T follicular helper cell (primary cell): ENCODE results near the gene BAHCC1.
"Not testable (repeated sequence)": the region's sequence is repeated elsewhere in the genome, so short reads cannot be mapped to it uniquely, and the experiment has no call there.

Experiments used
- DNase-seq: peaks from one replicate; pipeline ENCODE4 v3.0.0-alpha.2; 2020; ENCODE audit warnings: low read depth

BAHCC1 gene

DNA sequence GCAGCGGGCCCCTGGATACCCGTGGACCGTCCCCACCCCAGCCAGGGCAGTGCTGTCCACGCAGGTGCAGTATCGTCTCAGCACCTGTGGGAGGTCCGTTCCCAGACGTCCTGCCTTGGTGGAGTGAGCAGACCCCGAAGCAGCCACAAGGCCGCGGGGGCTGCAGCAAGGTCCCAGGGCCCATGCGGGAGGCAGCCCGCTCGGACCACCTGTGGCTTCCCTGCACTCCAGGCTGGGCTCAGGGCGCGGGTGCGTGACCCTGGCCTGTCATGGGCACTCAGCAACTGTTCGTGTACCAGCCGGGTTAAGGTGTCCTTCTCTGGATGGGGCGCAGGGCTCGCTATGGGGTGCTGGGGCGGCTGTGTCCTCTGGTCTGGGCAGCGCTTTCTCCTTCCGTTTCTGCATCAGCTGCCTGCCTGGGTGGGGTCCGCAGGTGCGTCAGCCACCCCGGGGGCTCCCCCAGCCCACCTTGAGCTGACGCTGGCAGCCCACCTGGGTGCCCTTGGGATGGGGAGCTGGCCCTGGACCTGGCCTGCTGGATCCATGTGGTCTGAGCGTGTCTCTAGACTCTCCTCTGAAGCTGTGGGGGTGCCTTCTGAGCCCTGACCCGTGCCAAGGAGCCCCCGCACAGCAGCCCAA, 18.4 kb downstream of the BAHCC1 start:
- no peak for DNase-seq

- DNase-seq = no peak
Observed at GRCh38 chr17:81414756-81415516, 19.7 kb downstream of the BAHCC1 start.

GRCh38 chr17:81415681-81416080, 20.4 kb downstream of the BAHCC1 start:
- DNase-seq = no peak

GRCh38 chr17:81416612-81417011, 21.4 kb downstream of the BAHCC1 start:
- no peak for DNase-seq

GRCh38 chr17:81417049-81417878, 22.0 kb downstream of the BAHCC1 start:
- DNase-seq = no peak

- DNase-seq = no peak
Observed at GRCh38 chr17:81417879-81418709, 22.8 kb downstream of the BAHCC1 start.

GRCh38 chr17:81418710-81419318, 23.6 kb downstream of the BAHCC1 start:
- DNase-seq = no peak

GRCh38 chr17:81419319-81419885, 24.1 kb downstream of the BAHCC1 start:
- no peak for DNase-seq

DNA sequence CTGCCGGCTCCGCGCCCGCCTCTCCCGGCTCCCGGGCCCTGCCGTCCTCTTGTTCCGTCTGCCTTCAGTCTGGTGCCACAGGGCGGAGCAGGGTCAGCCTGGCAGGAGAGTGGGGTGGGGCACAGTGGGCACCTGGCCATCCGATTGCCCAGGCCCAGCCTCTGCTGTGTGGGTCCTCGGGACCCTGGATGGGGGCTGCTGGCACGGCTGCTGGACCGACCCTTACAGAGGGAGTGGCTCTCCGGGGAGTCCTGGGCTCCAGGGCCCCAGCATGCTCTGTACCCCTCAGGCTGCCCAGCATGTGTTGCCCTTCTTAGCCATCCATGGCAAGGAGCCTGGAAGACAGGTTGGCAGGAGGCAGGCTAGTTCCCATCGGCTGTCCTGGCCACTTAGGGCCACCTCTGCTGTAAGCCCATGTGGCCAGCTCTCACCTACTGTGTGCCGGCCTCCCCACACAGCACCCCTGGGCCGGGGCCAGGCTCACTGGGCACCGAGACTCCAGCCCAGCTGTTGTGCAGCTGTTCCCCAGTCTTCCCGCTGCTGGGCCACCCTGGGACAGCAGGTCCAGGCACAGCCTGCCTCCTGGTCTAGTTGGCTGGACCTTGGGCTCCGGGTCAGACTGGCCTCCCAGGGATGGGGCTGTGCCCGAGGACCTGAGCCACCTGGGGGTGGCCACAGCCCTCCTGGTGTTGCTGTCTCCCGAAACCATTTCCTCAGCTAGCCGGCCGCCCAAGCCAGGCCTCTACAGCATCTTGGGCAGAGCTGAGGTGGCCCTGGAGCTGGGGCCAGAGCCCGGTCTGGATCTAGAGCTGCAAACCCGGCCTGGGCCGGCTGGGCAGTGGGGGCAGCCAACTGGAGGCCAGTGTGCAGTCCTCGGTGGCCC, 24.9 kb downstream of the BAHCC1 start:
- no peak for DNase-seq

DNA sequence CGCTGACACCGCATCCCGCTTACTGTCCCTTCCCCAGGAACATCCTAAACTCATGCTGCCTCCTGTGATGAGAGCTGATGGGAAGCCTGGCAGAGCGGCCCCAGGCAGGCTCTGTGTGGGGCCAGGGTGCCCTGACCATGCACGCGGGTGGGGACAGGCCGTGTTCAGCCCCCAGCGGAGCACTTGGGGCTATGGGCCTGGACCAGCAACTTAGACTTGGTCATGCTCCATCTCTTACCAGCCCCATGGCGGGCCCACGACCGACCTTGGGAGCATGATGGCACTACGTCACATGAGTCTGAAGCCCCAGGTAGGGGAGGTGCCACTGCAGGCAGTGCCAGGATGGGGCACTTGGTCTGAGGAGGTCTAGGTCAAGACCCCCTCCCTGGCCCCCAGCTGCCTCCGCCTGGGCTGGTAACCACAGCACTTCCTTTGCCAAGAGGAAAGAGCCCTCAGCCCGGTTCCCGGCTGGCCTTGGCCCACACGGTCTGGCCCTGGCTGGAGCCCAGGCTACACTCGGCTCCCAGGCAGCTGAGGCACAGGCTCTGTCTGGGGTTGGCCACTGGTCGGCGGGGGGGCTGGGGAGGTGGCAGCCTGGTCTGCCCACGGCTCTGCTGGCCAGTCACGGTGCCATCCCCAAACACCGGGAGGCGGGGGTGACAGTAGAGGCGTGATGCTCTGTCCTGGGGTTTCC, 25.7 kb downstream of the BAHCC1 start:
- no peak for DNase-seq

GRCh38 chr17:81422776-81423697, 27.8 kb downstream of the BAHCC1 start:
- no peak for DNase-seq

DNA sequence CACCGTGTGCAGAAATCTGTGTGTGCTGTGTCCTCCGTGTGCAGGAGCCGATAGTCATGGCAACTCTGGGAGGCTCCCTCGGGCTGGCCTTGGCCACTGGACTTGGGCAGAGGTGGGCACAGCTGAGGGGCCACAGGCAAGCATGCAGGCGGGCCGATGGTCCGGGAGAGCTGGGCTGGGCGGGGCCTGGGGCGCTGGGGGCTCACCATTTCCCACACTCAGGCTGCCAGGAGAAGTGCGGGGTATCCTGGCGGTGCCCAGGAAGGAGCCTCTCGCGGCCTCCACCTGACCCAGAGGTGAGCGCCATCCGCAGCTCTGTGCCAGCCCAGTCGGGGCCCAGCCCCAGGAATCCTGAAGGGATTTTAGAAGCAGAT, 28.4 kb downstream of the BAHCC1 start:
- DNase-seq = no peak

GRCh38 chr17:81424151-81425017, 29.1 kb downstream of the BAHCC1 start:
- DNase-seq = no peak

GRCh38 chr17:81425041-81425440, 29.8 kb downstream of the BAHCC1 start:
- DNase-seq = not testable (repeated sequence)

DNA sequence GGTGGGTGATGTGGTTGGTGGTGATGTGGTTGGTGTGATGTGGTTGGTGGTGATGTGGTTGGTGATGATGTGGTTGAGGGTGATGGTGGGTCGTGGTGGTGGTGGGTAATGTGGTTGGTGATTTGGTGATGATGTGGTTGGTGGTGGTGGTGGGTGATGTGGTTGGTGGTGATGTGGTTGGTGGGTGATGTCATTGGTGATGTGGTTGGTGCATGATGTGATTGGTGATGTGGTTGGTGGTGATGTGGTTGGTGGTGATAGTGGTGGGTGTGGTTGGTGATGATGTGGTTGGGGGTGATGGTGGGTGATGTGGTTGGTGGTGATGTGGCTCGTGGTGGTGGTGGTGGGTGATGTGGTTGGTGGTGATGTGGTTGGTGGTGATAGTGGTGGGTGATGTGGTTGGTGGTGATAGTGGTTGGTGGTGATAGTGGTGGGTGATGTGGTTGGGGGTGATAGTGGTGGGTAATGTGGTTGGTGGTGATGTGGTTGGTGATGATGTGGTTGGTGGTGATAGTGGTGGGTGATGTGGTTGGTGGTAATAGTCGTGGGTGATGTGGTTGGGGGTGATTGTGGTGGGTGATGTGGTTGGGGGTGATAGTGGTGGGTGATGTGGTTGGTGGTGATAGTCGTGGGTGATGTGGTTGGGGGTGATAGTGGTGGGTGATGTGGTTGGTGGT, 30.6 kb downstream of the BAHCC1 start:
- DNase-seq = not testable (repeated sequence)

DNA sequence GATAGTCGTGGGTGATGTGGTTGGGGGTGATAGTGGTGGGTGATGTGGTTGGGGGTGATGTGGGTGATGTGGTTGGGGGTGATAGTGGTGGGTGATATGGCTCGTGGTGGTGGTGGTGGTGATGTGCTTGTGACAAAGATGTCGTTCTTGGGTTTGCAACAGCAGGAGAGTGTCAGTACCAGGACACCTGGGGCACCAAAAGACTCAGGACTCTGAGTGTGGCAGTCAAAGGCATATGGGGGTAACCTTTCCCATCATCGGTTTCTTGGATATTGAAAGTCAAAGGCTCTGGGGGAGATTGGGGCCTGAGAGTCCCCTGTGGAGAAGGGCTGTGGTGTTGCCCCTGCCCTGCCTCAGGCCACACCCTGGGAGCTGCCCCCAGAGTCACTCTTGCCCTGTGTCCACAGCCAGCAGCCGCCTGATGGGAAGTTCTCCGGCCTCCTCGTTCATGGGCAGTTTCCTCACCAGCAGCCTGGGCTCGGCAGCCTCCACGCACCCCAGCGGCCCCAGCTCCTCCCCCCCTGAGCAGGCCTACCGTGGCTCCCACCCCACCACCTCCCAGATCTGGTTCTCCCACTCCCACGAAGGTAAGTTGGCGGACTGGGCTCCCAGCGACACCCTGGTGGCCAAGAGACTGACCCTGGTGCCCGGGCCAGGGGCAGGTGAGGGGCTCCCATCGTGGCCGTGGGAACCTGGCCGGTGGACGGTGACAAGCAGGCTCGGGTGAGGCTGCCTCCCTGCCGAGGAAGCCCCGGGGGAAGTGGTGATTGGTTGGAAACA, 31.3 kb downstream of the BAHCC1 start:
- no peak for DNase-seq
